ENCODE measurements around the gene UBAP2.

DNA sequence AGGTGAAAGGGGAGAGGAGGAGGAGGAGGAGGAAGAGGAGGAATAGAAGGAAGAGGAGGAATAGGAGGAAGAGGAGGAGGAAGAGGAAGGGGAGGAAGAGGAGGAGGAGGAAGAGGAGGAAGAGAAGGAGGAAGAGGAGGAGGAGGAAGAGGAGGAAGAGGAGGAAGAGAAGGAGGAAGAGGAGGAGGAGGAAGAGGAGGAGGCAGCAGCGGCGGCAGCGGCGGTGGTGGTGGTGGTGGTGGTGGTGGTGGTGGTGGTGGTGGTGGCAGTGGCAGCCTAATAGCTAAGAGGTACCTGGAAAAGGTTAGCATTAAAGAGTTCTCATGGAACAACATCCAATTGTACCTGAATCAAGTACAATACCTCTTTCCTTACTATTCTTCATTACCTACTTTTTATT is 32.5 kb downstream of the UBAP2 start:
- TF ChIP-seq, protein P1, sequence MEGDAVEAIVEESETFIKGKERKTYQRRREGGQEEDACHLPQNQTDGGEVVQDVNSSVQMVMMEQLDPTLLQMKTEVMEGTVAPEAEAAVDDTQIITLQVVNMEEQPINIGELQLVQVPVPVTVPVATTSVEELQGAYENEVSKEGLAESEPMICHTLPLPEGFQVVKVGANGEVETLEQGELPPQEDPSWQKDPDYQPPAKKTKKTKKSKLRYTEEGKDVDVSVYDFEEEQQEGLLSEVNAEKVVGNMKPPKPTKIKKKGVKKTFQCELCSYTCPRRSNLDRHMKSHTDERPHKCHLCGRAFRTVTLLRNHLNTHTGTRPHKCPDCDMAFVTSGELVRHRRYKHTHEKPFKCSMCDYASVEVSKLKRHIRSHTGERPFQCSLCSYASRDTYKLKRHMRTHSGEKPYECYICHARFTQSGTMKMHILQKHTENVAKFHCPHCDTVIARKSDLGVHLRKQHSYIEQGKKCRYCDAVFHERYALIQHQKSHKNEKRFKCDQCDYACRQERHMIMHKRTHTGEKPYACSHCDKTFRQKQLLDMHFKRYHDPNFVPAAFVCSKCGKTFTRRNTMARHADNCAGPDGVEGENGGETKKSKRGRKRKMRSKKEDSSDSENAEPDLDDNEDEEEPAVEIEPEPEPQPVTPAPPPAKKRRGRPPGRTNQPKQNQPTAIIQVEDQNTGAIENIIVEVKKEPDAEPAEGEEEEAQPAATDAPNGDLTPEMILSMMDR (IDR thresholded peaks at IDR 0.05): no peak
- no peak for TF ChIP-seq EZH2 (IDR thresholded peaks at IDR 0.05; ENCODE audit: borderline replicate concordance, insufficient read depth, low read depth, low read length, poor library complexity, severe bottlenecking)
